Testis (tissue), 3 donors: Measurements from ENCODE around the gene CCNYL1. TPM values are rescaled to one million over a fixed set of nuclear protein-coding genes. Genes with fewer than 3 reads are reported as not detected.
"Not testable (repeated sequence)": the region's sequence is repeated elsewhere in the genome, so short reads cannot be mapped to it uniquely, and the experiment has no call there.

Experiments used
- DNase-seq: peaks from one replicate; pipeline ENCODE4 v3.0.0-alpha.2; 2019
- H3K27ac ChIP-seq, 2 donors: fragments of 200-600 bp; sonication (generic); one replicate each; pipeline ENCODE4 v1.5.1; 2019
- H3K27me3 ChIP-seq: fragments of 200-600 bp; sonication (generic); one replicate; pipeline ENCODE4 v1.5.1; 2019
- H3K36me3 ChIP-seq: fragments of 200-600 bp; sonication (generic); one replicate; pipeline ENCODE4 v1.5.1; 2017; ENCODE audit warnings: low read depth; ENCODE audit errors: missing control alignments
- H3K4me1 ChIP-seq: fragments of 200-600 bp; sonication (generic); one replicate; pipeline ENCODE4 v1.5.1; 2019
- H3K4me3 ChIP-seq, 2 donors: fragments of 200-600 bp; sonication (generic); one replicate each; pipeline ENCODE4 v1.5.1; 2017 to 2019
- H3K9me3 ChIP-seq: fragments of 200-600 bp; sonication (generic); one replicate; pipeline ENCODE4 v1.5.1; 2017
- POLR2A ChIP-seq: fragments of 450-650 bp; IDR thresholded peaks from one replicate; pipeline ENCODE4 v1.6.1; 2017; ENCODE audit warnings: antibody characterized with exemption, mild to moderate bottlenecking, moderate library complexity
- WGBS, 2 donors: methylation state at CpG; one replicate each; pipeline ENCODE4 v1.1.5; 2018; 5-methylcytosine and 5-hydroxymethylcytosine counted together
- intact Hi-C: fragments of 100-400 bp; cut with DNase I; formaldehyde crosslinking; loops from one replicate; pipeline ENCODE4 v1.15.1; 2023; ENCODE audit warnings: low total_unique reads
- polyA plus RNA-seq: library from polyadenylated mRNA; stranded (reverse); fragments of 350-450 nt; fragmentation: Illumina TruSeq; extraction: RNeasy Lipid Tissue Mini Kit (QIAGEN cat#74804); gene quantifications from one replicate; pipeline ENCODE4 v1.2.3, GENCODE V29; 2014; ENCODE audit warnings: low read depth, low replicate concordance; ENCODE audit not compliant: insufficient read depth
- total RNA-seq, 2 donors: library from RNA; depleted of rRNA; stranded (reverse); fragments of >200 nt; gene quantifications; one replicate each; pipeline ENCODE4 v1.2.3, GENCODE V29; 2016
- TF ChIP-seq, protein P1 (sequence below), 3 experiments: fragments of 450-650 bp in 2 of 3; fragments of 200-600 bp in 1 of 3; sonication (generic) in 1 of 3; IDR thresholded peaks; one replicate each; pipeline ENCODE4 v1.5.1; 2016 to 2019; ENCODE audit warnings: antibody characterized with exemption in 3 of 3, mild to moderate bottlenecking in 2 of 3, moderate library complexity in 1 of 3

The CCNYL1 gene
- total and polyA plus RNA-seq, 3 donors from 2014 or later = 13.8 to 32.5 (median 25.6) TPM

DNA sequence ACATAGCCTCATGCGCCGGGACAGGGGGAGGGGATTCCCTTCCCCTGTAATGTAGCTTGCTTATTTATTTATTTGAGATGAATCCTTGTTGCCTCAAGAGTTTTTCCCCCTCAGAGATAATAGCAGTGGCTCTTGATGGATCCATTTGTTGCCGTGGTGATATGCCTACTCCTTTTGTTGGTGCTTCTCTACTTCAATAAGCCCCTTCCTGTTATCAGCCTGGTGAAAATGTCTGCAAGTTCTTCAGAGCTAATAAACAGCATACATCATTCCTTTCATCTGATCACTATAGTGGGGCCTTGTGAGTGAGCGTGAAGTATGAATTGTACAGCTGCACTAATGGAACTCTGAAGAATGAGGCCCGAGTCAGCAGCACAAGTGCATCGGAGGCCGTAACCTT is 38.9 kb downstream of the CCNYL1 start:
- Histone ChIP-seq H3K27me3 (no peaks in the 10 kb centered on the region), H3K27ac (no peak overlapping the region), H3K9me3 (no peaks in the 10 kb centered on the region), H3K36me3 (no peaks in the 10 kb centered on the region), H3K4me1 (no peaks in the 10 kb centered on the region), H3K4me3 (no peak overlapping the region)
- no peak for DNase-seq
- TF ChIP-seq POLR2A = no peak
- TF ChIP-seq, protein P1, sequence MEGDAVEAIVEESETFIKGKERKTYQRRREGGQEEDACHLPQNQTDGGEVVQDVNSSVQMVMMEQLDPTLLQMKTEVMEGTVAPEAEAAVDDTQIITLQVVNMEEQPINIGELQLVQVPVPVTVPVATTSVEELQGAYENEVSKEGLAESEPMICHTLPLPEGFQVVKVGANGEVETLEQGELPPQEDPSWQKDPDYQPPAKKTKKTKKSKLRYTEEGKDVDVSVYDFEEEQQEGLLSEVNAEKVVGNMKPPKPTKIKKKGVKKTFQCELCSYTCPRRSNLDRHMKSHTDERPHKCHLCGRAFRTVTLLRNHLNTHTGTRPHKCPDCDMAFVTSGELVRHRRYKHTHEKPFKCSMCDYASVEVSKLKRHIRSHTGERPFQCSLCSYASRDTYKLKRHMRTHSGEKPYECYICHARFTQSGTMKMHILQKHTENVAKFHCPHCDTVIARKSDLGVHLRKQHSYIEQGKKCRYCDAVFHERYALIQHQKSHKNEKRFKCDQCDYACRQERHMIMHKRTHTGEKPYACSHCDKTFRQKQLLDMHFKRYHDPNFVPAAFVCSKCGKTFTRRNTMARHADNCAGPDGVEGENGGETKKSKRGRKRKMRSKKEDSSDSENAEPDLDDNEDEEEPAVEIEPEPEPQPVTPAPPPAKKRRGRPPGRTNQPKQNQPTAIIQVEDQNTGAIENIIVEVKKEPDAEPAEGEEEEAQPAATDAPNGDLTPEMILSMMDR (IDR thresholded peaks at IDR 0.05) = no peak
- WGBS, 2 donors = 90 to 92% methylated on average over 7 of the region's 7 CpGs
- intact Hi-C loops = no loop called here

DNA sequence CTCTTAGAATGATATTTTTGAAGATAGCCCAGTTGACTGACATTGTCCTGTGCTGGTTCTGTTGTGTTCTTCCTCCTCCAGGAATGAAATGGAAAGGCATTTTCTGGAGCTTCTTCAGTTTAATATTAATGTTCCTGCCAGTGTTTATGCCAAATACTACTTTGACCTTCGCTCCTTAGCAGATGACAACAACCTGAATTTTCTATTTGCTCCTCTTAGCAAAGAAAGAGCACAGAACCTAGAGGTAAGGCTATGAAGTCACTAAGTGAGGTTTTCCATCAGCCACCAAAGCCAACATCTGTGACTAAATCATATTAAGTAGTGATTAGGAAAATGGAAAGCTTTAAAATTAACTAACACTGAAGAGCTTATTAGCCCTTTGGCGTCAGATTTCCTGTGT is 39.4 kb downstream of the CCNYL1 start:
- H3K27me3 ChIP-seq = no peaks in the 10 kb centered on the region
- no peak overlapping the region for H3K4me3 ChIP-seq
- no peak overlapping the region for H3K27ac ChIP-seq
- DNase-seq = no peak
- no peaks in the 10 kb centered on the region for H3K36me3 ChIP-seq
- TF ChIP-seq, protein P1 (IDR thresholded peaks at IDR 0.05) = no peak
- no peak for TF ChIP-seq POLR2A
- WGBS, 2 donors = 91 to 97% methylated on average over 2 of the region's 2 CpGs
- no peaks in the 10 kb centered on the region for H3K4me1 ChIP-seq
- intact Hi-C loops = no loop called here
- H3K9me3 ChIP-seq = no peaks in the 10 kb centered on the region

DNA sequence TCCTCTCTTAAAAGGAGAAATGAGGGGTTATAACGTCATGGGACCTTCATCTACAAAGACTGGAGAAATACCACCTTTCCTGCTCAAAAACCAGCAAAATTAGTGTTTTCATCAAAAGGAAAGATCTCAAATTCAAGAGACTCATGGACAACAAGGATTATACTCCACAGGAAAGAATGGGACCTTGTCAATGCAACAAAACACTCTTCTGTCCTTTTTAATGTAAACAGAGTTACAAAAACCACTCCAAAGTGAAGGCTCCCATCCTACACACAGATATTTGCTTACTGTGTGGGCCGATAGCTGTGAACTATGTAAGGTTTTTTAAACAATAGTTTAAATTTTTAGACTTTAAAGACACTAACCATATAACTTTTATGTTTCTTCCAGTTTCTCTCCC is 42.2 kb downstream of the CCNYL1 start:
- intact Hi-C loops, H3K4me3 ChIP-seq, DNase-seq, H3K27me3 ChIP-seq, H3K4me1 ChIP-seq, H3K27ac ChIP-seq, H3K9me3 ChIP-seq, H3K36me3 ChIP-seq: not testable (repeated sequence)
- WGBS, 2 donors = 90 to 91% methylated on average over 2 of the region's 2 CpGs

DNA sequence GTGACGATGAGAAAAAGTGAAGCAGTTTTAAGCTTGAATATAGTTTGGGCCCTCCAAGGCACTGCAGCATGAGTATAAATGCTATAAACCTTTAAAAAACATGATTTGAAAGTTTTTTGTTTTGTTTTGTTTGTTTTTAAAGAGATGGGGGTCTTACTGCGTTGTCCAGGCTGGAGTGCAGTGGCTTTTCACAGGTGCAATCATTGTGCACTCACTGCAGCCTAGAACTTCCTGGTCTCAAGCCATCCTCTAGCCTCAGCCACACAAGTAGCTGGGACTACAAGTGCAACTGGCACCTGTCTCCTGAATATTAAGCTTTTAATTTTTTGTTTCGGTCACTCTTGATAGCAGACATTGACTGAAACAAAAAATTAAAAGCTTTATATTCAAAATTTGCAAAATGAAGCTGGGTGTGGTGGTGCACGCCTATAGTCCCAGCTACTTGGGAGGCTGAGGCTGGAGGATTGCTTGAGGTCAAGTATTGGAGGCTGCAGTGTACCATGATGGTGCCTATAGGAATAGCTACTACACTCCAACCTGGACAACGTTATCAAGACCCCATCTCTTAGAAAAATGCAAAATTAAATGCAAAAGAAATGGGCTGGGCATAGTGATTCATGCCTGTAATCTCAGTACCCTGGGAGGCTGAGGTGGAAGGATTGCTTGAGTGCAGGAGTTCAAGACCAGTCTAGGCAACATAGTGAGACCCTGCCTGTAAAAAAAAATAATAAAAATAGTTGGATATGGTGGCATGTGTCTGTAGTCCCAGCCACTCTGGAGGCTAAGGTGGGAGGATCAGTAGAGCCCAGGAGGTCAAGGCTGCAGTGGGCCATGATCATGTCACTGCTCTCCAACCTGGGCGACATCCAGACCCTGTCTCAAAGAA is 43.3 kb downstream of the CCNYL1 start:
- no peak for DNase-seq
- 93 to 96% methylated on average over 6 of the region's 6 CpGs for WGBS, 2 donors
- Histone ChIP-seq H3K27me3 (no peaks in the 10 kb centered on the region), H3K36me3 (no peaks in the 10 kb centered on the region), H3K27ac (no peak overlapping the region), H3K4me3 (no peak overlapping the region), H3K9me3 (no peaks in the 10 kb centered on the region), H3K4me1 (no peaks in the 10 kb centered on the region)
- intact Hi-C loops = no loop called here
- TF ChIP-seq, protein P1 (IDR thresholded peaks at IDR 0.05) = no peak
- no peak for TF ChIP-seq POLR2A

DNA sequence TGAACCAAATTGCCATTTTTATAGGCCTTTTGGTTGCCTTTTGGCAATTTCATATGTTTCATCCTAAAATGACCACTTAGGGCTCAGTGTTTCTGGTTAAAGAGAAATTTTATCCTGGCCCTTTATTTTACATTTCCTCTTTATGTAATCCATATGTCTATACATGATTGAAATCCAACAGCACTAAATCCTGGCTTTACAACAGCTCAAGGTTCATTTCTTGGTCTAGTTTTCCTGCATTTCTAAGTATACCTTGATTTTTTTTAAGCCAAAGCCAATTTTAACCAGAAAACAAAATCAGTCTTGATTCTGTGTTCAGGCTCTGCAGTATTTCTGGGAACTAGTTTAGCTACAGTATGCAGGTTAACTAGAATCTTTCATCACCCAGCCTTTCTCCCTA is 46.6 kb downstream of the CCNYL1 start:
- Histone ChIP-seq H3K27ac (no peak overlapping the region), H3K4me1 (no peaks in the 10 kb centered on the region), H3K27me3 (no peaks in the 10 kb centered on the region), H3K4me3 (no peak overlapping the region), H3K9me3 (no peaks in the 10 kb centered on the region), H3K36me3 (no peaks in the 10 kb centered on the region)
- no peak for TF ChIP-seq POLR2A
- TF ChIP-seq, protein P1 (IDR thresholded peaks at IDR 0.05) = no peak
- intact Hi-C loops = no loop called here
- DNase-seq = no peak
